Measurements from ENCODE around the gene UCP3.

Gene UCP3

DNA sequence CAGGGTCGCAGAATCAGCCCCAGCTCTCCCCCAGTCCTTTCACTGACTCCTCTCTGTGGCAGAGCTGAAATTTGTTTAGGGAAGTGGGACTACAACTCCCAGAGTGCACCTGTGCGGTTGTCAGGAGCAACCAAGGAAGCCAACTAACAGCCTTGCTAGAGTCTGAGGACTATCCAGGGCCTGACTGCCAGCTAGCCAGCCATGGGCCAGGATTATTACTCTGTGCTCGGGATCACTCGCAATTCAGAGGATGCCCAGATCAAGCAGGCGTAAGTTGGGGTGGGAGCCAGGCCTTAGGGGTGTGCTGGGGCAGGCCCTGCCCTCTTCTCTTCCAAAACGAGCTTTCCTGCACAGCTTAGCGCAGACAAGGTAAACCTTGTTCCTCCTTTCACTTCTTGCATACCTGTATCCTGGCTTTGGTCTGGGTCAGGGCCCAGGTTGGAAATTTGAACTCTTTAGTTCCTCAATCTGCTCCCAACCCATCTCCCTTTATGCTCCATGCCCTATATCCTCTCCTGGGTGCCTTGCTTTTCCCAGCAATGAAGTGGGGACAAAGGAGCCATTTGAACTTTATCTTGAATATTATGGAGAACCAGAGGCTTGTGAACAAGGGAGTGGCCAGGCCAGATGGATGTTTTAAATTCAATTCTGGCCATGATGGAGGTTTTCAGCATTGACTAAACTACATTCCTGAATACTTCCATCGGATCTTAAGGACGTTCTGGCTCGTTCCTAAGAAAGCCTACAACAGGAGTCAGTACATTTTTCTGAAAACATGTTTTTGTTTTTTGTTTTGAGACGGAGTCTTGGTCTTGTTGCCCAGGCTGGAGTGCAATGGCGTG lies 57.8 kb downstream of the UCP3 start, which contains the start of gene DNAJB13:
Gene DNAJB13 (plus strand): TSS at position 158 of the 842 bp plus-strand sequence. CDS start 44 bp downstream, at position 202.
- Histone ChIP-seq H3K79me1 (ENCODE audit: low read depth, low read length) (no peaks in the 10 kb centered on the region), H3K9ac (ENCODE audit: low read depth, low read length, poor library complexity) (no peak within 1 kb of the TSS), H3K23ac (ENCODE audit: low read depth, low read length, poor library complexity) (no peak within 1 kb of the TSS), H3K4me2 (ENCODE audit: insufficient read depth, low read length, poor library complexity, severe bottlenecking) (no peak within 1 kb of the TSS), H3K27ac (replicated peaks; ENCODE audit: low read length) (no peak within 1 kb of the TSS), H3K27me3 (ENCODE audit: control insufficient read depth in 3 of 3, insufficient read depth in 3 of 3, low read depth in 1 of 3, low read length in 3 of 3) (no peaks in the 10 kb centered on the region), H2AFZ (ENCODE audit: low read length) (peak within 1 kb of the TSS; percentile 60), H4K91ac (ENCODE audit: low read depth, low read length, poor library complexity) (no peak within 1 kb of the TSS), H3K4me1 (ENCODE audit: control insufficient read depth in 2 of 2, insufficient read depth in 1 of 2, low read depth in 1 of 2, low read length in 2 of 2) (peaks cover 1 to 5% of the 10 kb centered on the region in 2 donors), H3K4ac (ENCODE audit: low read length) (no peak within 1 kb of the TSS), H2BK15ac (ENCODE audit: low read length) (no peak within 1 kb of the TSS), H2BK5ac (ENCODE audit: low read length) (no peak within 1 kb of the TSS), H3K18ac (ENCODE audit: low read length) (no peak within 1 kb of the TSS), H3K9me3 (replicated peaks in 1 of 2; ENCODE audit: control insufficient read depth in 2 of 2, insufficient read depth in 1 of 2, low read depth in 1 of 2, low read length in 2 of 2) (peaks cover 2 to 3% of the 10 kb centered on the region in 2 donors), H3K4me3 (ENCODE audit: low read length in 2 of 2) (no peak within 1 kb of the TSS), H2BK12ac (ENCODE audit: low read length) (no peak within 1 kb of the TSS), H2BK120ac (ENCODE audit: low read depth, low read length) (no peak within 1 kb of the TSS), H3K14ac (ENCODE audit: low read length) (no peak within 1 kb of the TSS), H4K8ac (ENCODE audit: low read depth, low read length) (no peak within 1 kb of the TSS), H3K36me3 (replicated peaks in 1 of 2; ENCODE audit: control insufficient read depth in 2 of 2, insufficient read depth in 2 of 2, low read length in 2 of 2) (peaks cover 0 to 1% of the 10 kb centered on the region in 2 donors), H2AK5ac (ENCODE audit: low read depth, low read length) (no peak within 1 kb of the TSS)
- no CpG with 5 or more reads among the region's 12 CpGs for WGBS, 2 donors (ENCODE audit: extremely low coverage in 2 of 2, insufficient read length in 2 of 2, insufficient replicate concordance in 1 of 2)
- DNase-seq (ENCODE audit: low spot score), result peak; percentile 76
